Kasumi-1 (cell line): ENCODE measurements around the gene TFF2.
A peak's percentile ranks its signal among the peaks of the same experiment; 100 is the strongest.

ENCODE experiments used
- DNase-seq, 2 experiments: peaks; one replicate each; lab custom pipeline; 2025; lab: John Stamatoyannopoulos, UW

Gene TFF2

GRCh38 chr21:42350927-42351426, at the start of gene TFF2:
TFF2 (minus strand) TSS chr21:42350994; CDS start chr21:42350957, 37 bp downstream.
- DNase-seq = no peak

GRCh38 chr21:42400525-42400924, 49.7 kb upstream of the TFF2 start:
- DNase-seq = no peak

- DNase-seq = no peak
Measured at GRCh38 chr21:42398436-42399028, 47.7 kb upstream of the TFF2 start.

- DNase-seq = no peak
Measured at GRCh38 chr21:42397746-42398394, 47.1 kb upstream of the TFF2 start.

- DNase-seq = no peak
Measured at GRCh38 chr21:42396799-42397745, 46.3 kb upstream of the TFF2 start.

GRCh38 chr21:42395905-42396651, 45.3 kb upstream of the TFF2 start, which contains the start of gene TMPRSS3:
TMPRSS3 (minus strand) TSS chr21:42396052; CDS start chr21:42395417, 635 bp downstream.
- DNase-seq = no peak

GRCh38 chr21:42395302-42395701, 44.5 kb upstream of the TFF2 start:
- no peak for DNase-seq

- no peak for DNase-seq
Measured at GRCh38 chr21:42393443-42393950, 42.7 kb upstream of the TFF2 start.

- DNase-seq = no peak
Measured at GRCh38 chr21:42392731-42393442, 42.1 kb upstream of the TFF2 start.

GRCh38 chr21:42391297-42391696, 40.5 kb upstream of the TFF2 start:
- no peak for DNase-seq

GRCh38 chr21:42390696-42391095, 39.9 kb upstream of the TFF2 start:
- DNase-seq = no peak

- DNase-seq = no peak
Measured at GRCh38 chr21:42390193-42390592, 39.4 kb upstream of the TFF2 start.

GRCh38 chr21:42389449-42389835, 38.6 kb upstream of the TFF2 start:
- DNase-seq = no peak

GRCh38 chr21:42388740-42389448, 38.1 kb upstream of the TFF2 start:
- no peak for DNase-seq

- no peak for DNase-seq
Measured at GRCh38 chr21:42387843-42388340, 37.1 kb upstream of the TFF2 start.

- DNase-seq = peak; percentile 81 to 84
Measured at GRCh38 chr21:42387164-42387563, 36.4 kb upstream of the TFF2 start.

GRCh38 chr21:42386034-42386591, 35.3 kb upstream of the TFF2 start:
- DNase-seq = no peak

- no peak for DNase-seq
Measured at GRCh38 chr21:42385619-42386018, 34.8 kb upstream of the TFF2 start.

GRCh38 chr21:42384989-42385388, 34.2 kb upstream of the TFF2 start:
- DNase-seq = peak; percentile 34 to 41
